Suppressor macrophage treated with lipopolysaccharide for 4 hours (primary cell): ENCODE results near the gene MCC.
A peak's percentile ranks its signal among the peaks of the same experiment; 100 is the strongest.

Experiments used
- DNase-seq: peaks from one replicate; pipeline ENCODE4 v3.0.0-alpha.2; 2020

Gene MCC

GRCh38 chr5:113487781-113488644 lies at the start of gene MCC:
Gene MCC (minus strand): TSS chr5:113488453.
- peak; percentile 23 for DNase-seq

- DNase-seq = no peak
Observed at GRCh38 chr5:113531481-113532159, 43.4 kb upstream of the MCC start.

GRCh38 chr5:113527746-113528145 lies 39.5 kb upstream of the MCC start:
- DNase-seq = no peak

- DNase-seq = no peak
Observed at GRCh38 chr5:113526421-113526820, 38.2 kb upstream of the MCC start.

GRCh38 chr5:113524927-113525326 lies 36.7 kb upstream of the MCC start:
- peak; percentile 81 for DNase-seq

GRCh38 chr5:113523168-113523567 lies 34.9 kb upstream of the MCC start:
- DNase-seq = no peak

GRCh38 chr5:113520899-113521298 lies 32.6 kb upstream of the MCC start:
- DNase-seq = no peak

- DNase-seq = no peak
Observed at GRCh38 chr5:113520429-113520828, 32.2 kb upstream of the MCC start.

- no peak for DNase-seq
Observed at GRCh38 chr5:113519412-113519811, 31.2 kb upstream of the MCC start.

- DNase-seq = no peak
Observed at GRCh38 chr5:113518884-113519283, 30.6 kb upstream of the MCC start.

- peak; percentile 13 for DNase-seq
Observed at GRCh38 chr5:113514289-113514635, 26.0 kb upstream of the MCC start.

- peak; percentile 97 for DNase-seq
Observed at GRCh38 chr5:113513384-113514288, 25.4 kb upstream of the MCC start, which contains the start of gene YTHDC2. Gene YTHDC2 (plus strand): TSS chr5:113513694. CDS start chr5:113513896, 202 bp downstream.

- no peak for DNase-seq
Observed at GRCh38 chr5:113512341-113512740, 24.1 kb upstream of the MCC start.

- peak; percentile 46 for DNase-seq
Observed at GRCh38 chr5:113510836-113511451, 22.7 kb upstream of the MCC start.

GRCh38 chr5:113508756-113509155 lies 20.5 kb upstream of the MCC start:
- no peak for DNase-seq

GRCh38 chr5:113507601-113508000 lies 19.3 kb upstream of the MCC start:
- no peak for DNase-seq

GRCh38 chr5:113505181-113505580 lies 16.9 kb upstream of the MCC start:
- no peak for DNase-seq

GRCh38 chr5:113503146-113503545 lies 14.9 kb upstream of the MCC start:
- DNase-seq = no peak

- no peak for DNase-seq
Observed at GRCh38 chr5:113502073-113502472, 13.8 kb upstream of the MCC start.

GRCh38 chr5:113495422-113495841 lies 7.2 kb upstream of the MCC start:
- no peak for DNase-seq

GRCh38 chr5:113493446-113493845 lies 5.2 kb upstream of the MCC start:
- DNase-seq = no peak

- DNase-seq = no peak
Observed at GRCh38 chr5:113491022-113491421, 2.8 kb upstream of the MCC start.

GRCh38 chr5:113490317-113490716 lies 2.1 kb upstream of the MCC start:
- no peak for DNase-seq
